Smooth muscle cell (in vitro differentiated cells): ENCODE results near the gene TNFRSF1B. TPM values are rescaled to one million over a fixed set of nuclear protein-coding genes. Genes with fewer than 3 reads are reported as not detected.

Experiments
- DNase-seq: peaks from one replicate; lab custom pipeline; 2025; ENCODE audit not compliant: unreplicated experiment; lab: John Stamatoyannopoulos, UW
- H2AFZ ChIP-seq: fragments of 200-600 bp; sonication (generic); 2 replicates; pipeline ENCODE4 v1.6.0; 2016; ENCODE audit warnings: antibody characterized with exemption, low read depth, mild to moderate bottlenecking
- H3F3A ChIP-seq: fragments of 200-600 bp; sonication (generic); 2 replicates; pipeline ENCODE4 v1.6.0; 2017; ENCODE audit warnings: antibody characterized with exemption, low read depth
- H3K27ac ChIP-seq: fragments of 200-600 bp; sonication (generic); 2 replicates; pipeline ENCODE4 v1.5.1; 2016; ENCODE audit warnings: low read depth, mild to moderate bottlenecking
- H3K27me3 ChIP-seq: fragments of 200-600 bp; sonication (generic); 2 replicates; pipeline ENCODE4 v1.6.1; 2016; ENCODE audit warnings: low read depth, mild to moderate bottlenecking
- H3K36me3 ChIP-seq: fragments of 200-600 bp; sonication (generic); 2 replicates; pipeline ENCODE4 v1.5.1; 2016; ENCODE audit warnings: low read depth
- H3K4me1 ChIP-seq: fragments of 200-600 bp; sonication (generic); 2 replicates; pipeline ENCODE4 v1.5.1; 2016; ENCODE audit warnings: low read depth
- H3K4me2 ChIP-seq: fragments of 200-600 bp; sonication (generic); 2 replicates; pipeline ENCODE4 v1.6.0; 2016; ENCODE audit warnings: mild to moderate bottlenecking
- H3K4me3 ChIP-seq: fragments of 200-600 bp; sonication (generic); 2 replicates; pipeline ENCODE4 v1.5.1; 2016; ENCODE audit warnings: mild to moderate bottlenecking
- H3K79me2 ChIP-seq: fragments of 200-600 bp; sonication (generic); 2 replicates; pipeline ENCODE4 v1.6.0; 2016; ENCODE audit warnings: low read depth, mild to moderate bottlenecking
- H3K9ac ChIP-seq: fragments of 200-600 bp; sonication (generic); 2 replicates; pipeline ENCODE4 v1.6.0; 2016; ENCODE audit warnings: low read depth
- H3K9me3 ChIP-seq: fragments of 200-600 bp; sonication (generic); replicated peaks from 2 replicates; pipeline ENCODE4 v1.5.1; 2016; ENCODE audit warnings: low read depth
- H4K20me1 ChIP-seq: fragments of 200-600 bp; sonication (generic); 2 replicates; pipeline ENCODE4 v1.6.0; 2016; ENCODE audit warnings: low read depth
- CTCF ChIP-seq: fragments of 200-600 bp; sonication (generic); IDR thresholded peaks from 2 replicates; pipeline ENCODE4 v1.5.1; 2017; ENCODE audit warnings: borderline replicate concordance, mild to moderate bottlenecking, antibody characterized with exemption; ENCODE audit not compliant: insufficient read depth, poor library complexity, severe bottlenecking
- WGBS: methylation state at CpG from one replicate; pipeline ENCODE4 v1.1.7; 2016; ENCODE audit warnings: low lambda C conversion rate; 5-methylcytosine and 5-hydroxymethylcytosine counted together
- polyA plus RNA-seq: library from polyadenylated mRNA; unstranded; fragments of >200 nt; fragmentation: Nextera tagmentation; extraction: Ambion mirVana; gene quantifications from 2 replicates; pipeline ENCODE4 v1.2.1, GENCODE V29; 2016
- total RNA-seq: library from RNA; depleted of rRNA; stranded (reverse); fragments of >200 nt; gene quantifications from 2 replicates; pipeline ENCODE4 v1.2.3, GENCODE V29; 2014

Gene TNFRSF1B
- total and polyA plus RNA-seq, 2 experiments from 2014 or later = 9.0 to 20.3 TPM

DNA sequence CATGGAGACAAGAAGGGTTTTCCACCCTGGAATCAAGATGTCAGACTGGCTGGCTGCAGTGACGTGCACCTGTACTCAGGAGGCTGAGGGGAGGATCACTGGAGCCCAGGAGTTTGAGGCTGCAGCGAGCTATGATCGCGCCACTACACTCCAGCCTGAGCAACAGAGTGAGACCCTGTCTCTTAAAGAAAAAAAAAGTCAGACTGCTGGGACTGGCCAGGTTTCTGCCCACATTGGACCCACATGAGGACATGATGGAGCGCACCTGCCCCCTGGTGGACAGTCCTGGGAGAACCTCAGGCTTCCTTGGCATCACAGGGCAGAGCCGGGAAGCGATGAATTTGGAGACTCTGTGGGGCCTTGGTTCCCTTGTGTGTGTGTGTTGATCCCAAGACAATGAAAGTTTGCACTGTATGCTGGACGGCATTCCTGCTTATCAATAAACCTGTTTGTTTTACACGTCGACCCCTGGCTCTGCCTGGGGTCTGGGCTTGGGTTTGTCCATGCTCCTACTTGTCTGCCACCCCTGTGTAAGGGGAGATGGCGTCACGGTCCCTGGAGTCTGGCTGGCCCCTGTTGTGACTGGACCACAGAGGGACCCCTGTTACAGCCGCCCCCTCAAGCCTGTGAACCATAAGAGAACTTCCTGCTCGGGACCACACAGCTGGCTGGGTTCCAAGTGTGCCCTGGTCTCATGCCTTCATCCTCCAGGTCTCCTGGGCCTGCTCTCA is 42.1 kb downstream of the TNFRSF1B start:
- H3K27ac ChIP-seq = no peak overlapping the region
- no peaks in the 10 kb centered on the region for H3K36me3 ChIP-seq
- no peak overlapping the region for H3K9ac ChIP-seq
- no peaks in the 10 kb centered on the region for H3K27me3 ChIP-seq
- no peaks in the 10 kb centered on the region for H3K79me2 ChIP-seq
- 36% methylated on average over 14 of the region's 14 CpGs for WGBS
- H3K4me1 ChIP-seq = no peaks in the 10 kb centered on the region
- H3K9me3 ChIP-seq = no peaks in the 10 kb centered on the region
- H3F3A ChIP-seq = no peaks in the 10 kb centered on the region
- no peak overlapping the region for H2AFZ ChIP-seq
- no peak overlapping the region for H3K4me3 ChIP-seq
- peak; percentile 73 for DNase-seq
- TF ChIP-seq CTCF = peak; percentile 86
- no peak overlapping the region for H3K4me2 ChIP-seq
- no peaks in the 10 kb centered on the region for H4K20me1 ChIP-seq

- no peak for DNase-seq
- Histone ChIP-seq H3K9me3 (no peaks in the 10 kb centered on the region), H3F3A (no peaks in the 10 kb centered on the region), H3K9ac (no peak overlapping the region), H3K27ac (no peak overlapping the region), H3K4me3 (no peak overlapping the region), H3K4me1 (no peaks in the 10 kb centered on the region), H3K4me2 (no peak overlapping the region), H3K27me3 (no peaks in the 10 kb centered on the region), H2AFZ (no peak overlapping the region), H3K79me2 (no peaks in the 10 kb centered on the region), H3K36me3 (no peaks in the 10 kb centered on the region), H4K20me1 (no peaks in the 10 kb centered on the region)
- WGBS = 61% methylated on average over 3 of the region's 3 CpGs
- TF ChIP-seq CTCF = no peak
Observed at GRCh38 chr1:12209495-12209832, 42.7 kb downstream of the TNFRSF1B start.

GRCh38 chr1:12215118-12215961 is 48.5 kb downstream of the TNFRSF1B start:
- Histone ChIP-seq H3K9me3 (no peaks in the 10 kb centered on the region), H3K4me2 (no peak overlapping the region), H3K4me3 (no peak overlapping the region), H3K27ac (no peak overlapping the region), H3K79me2 (no peaks in the 10 kb centered on the region), H4K20me1 (no peaks in the 10 kb centered on the region), H3K36me3 (no peaks in the 10 kb centered on the region), H3F3A (no peaks in the 10 kb centered on the region), H3K27me3 (no peaks in the 10 kb centered on the region), H2AFZ (no peak overlapping the region), H3K4me1 (no peaks in the 10 kb centered on the region), H3K9ac (no peak overlapping the region)
- DNase-seq = no peak
- whole genome bisulfite sequencing = 86% methylated on average over 12 of the region's 12 CpGs
- no peak for TF ChIP-seq CTCF
